Testis (tissue), 3 donors: ENCODE measurements around the gene SIRT7. TPM values are rescaled to one million over a fixed set of nuclear protein-coding genes. Genes with fewer than 3 reads are reported as not detected.

Experiments
- DNase-seq: peaks from one replicate; pipeline ENCODE4 v3.0.0-alpha.2; 2019
- H3K27ac ChIP-seq, 2 donors: fragments of 200-600 bp; sonication (generic); one replicate each; pipeline ENCODE4 v1.5.1; 2019
- H3K27me3 ChIP-seq: fragments of 200-600 bp; sonication (generic); one replicate; pipeline ENCODE4 v1.5.1; 2019
- H3K36me3 ChIP-seq: fragments of 200-600 bp; sonication (generic); one replicate; pipeline ENCODE4 v1.5.1; 2017; ENCODE audit warnings: low read depth; ENCODE audit errors: missing control alignments
- H3K4me1 ChIP-seq: fragments of 200-600 bp; sonication (generic); one replicate; pipeline ENCODE4 v1.5.1; 2019
- H3K4me3 ChIP-seq, 2 donors: fragments of 200-600 bp; sonication (generic); one replicate each; pipeline ENCODE4 v1.5.1; 2017 to 2019
- H3K9me3 ChIP-seq: fragments of 200-600 bp; sonication (generic); one replicate; pipeline ENCODE4 v1.5.1; 2017
- CTCF ChIP-seq, 3 experiments: fragments of 450-650 bp in 2 of 3; fragments of 200-600 bp in 1 of 3; sonication (generic) in 1 of 3; IDR thresholded peaks; one replicate each; pipeline ENCODE4 v1.5.1; 2016 to 2019; ENCODE audit warnings: antibody characterized with exemption in 3 of 3, mild to moderate bottlenecking in 2 of 3, moderate library complexity in 1 of 3
- POLR2A ChIP-seq: fragments of 450-650 bp; IDR thresholded peaks from one replicate; pipeline ENCODE4 v1.6.1; 2017; ENCODE audit warnings: antibody characterized with exemption, mild to moderate bottlenecking, moderate library complexity
- WGBS, 2 donors: methylation state at CpG; one replicate each; pipeline ENCODE4 v1.1.5; 2018; 5-methylcytosine and 5-hydroxymethylcytosine counted together
- intact Hi-C: fragments of 100-400 bp; cut with DNase I; formaldehyde crosslinking; loops from one replicate; pipeline ENCODE4 v1.15.1; 2023; ENCODE audit warnings: low total_unique reads
- polyA plus RNA-seq: library from polyadenylated mRNA; stranded (reverse); fragments of 350-450 nt; fragmentation: Illumina TruSeq; extraction: RNeasy Lipid Tissue Mini Kit (QIAGEN cat#74804); gene quantifications from one replicate; pipeline ENCODE4 v1.2.3, GENCODE V29; 2014; ENCODE audit warnings: low read depth, low replicate concordance; ENCODE audit not compliant: insufficient read depth
- total RNA-seq, 2 donors: library from RNA; depleted of rRNA; stranded (reverse); fragments of >200 nt; gene quantifications; one replicate each; pipeline ENCODE4 v1.2.3, GENCODE V29; 2016

The SIRT7 gene
- total and polyA plus RNA-seq, 3 donors from 2014 or later: 34.1 to 59.3 (median 48.4) TPM

DNA sequence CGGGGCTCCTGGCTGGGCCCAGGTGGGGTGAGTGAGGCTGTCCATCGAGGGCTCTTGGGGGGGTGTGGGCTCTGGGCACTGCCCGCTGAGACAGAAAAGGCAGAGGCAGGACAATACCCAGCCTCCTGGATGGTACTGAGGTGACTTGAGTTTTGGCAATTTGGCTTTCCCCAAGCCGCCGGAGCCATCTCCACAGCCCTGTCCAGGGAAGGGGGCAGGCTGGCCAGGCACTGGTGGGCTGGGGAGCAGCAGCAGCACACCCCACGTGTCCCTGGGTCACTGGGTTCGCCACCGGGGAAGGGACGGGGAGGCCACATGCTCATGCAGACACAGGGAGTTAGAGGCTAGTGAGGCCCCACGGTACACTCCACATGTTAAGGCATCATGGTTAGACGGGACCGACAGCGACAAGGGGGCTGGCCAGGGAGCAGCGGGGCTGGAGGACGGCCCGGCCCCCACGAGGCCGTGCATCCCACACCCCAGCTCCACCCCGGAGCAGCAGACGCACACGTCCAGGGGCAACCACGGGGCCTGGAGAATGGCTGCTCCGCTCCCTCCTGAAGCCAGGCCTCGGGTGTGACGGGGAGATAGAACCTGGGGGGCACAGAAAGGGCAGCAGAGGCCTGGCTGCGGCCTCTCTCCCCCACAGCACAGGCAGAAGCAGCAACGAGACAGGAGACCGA is 49.8 kb downstream of the SIRT7 start:
- no peak overlapping the region for H3K4me3 ChIP-seq
- H3K27me3 ChIP-seq: no peaks in the 10 kb centered on the region
- TF ChIP-seq CTCF (IDR thresholded peaks at IDR 0.05) (no peak), POLR2A (no peak)
- H3K4me1 ChIP-seq: peaks cover 51% of the 10 kb centered on the region
- WGBS, 2 donors: 54 to 66% methylated on average over 13 to 28 of the region's 28 CpGs
- H3K36me3 ChIP-seq: no peaks in the 10 kb centered on the region
- no peaks in the 10 kb centered on the region for H3K9me3 ChIP-seq
- DNase-seq: no peak
- intact Hi-C loops: no loop called here
- peak overlapping the region; percentile 31 to 54 for H3K27ac ChIP-seq

DNA sequence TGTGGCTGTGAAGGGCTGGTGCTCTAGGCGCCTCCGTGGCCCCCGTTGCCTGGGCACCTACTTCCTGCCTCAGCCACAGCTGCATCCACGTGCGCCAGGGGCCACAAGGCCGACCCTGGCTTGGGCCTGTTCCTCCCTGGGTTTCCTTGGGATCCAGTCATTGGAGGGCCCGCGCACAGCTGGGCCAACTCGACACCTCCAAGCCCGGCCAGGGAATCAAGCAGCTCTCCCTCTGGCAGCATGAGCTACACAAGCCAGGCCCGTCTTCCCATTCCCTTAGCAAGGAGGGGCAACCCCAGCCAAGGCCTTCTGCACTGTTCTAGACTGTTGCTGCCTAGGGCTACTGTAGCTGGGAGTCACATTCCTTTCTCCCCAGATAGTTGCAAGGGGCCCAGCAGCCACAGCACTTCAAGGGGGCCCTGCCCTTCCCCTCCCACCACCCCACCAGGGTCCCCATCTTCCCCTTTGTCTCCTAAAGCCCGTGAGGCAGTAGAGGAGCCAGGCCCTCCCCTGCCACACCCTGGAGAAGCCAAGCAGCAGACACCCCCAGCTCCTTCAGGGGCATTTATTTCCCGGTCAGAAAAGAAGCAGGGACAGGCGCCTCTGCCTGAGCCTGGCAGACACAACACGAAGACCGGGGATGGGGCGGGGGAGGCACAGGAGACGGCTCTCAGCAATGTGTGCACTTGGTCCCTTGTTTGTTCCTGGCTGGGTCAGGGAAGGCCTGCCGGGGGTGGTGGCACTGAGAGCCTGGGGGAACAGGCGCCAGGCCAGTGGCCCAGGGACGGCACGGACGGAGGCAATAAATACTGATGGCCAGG is 50.6 kb downstream of the SIRT7 start:
- 47 to 67% methylated on average over 12 to 23 of the region's 23 CpGs for WGBS, 2 donors
- Histone ChIP-seq H3K27ac (peak overlapping the region in 1 of 2 donors; percentile 54), H3K27me3 (no peaks in the 10 kb centered on the region), H3K9me3 (no peaks in the 10 kb centered on the region), H3K4me3 (no peak overlapping the region), H3K4me1 (peaks cover 51% of the 10 kb centered on the region), H3K36me3 (no peaks in the 10 kb centered on the region)
- peak; percentile 58 for DNase-seq
- intact Hi-C loops: no loop called here
- TF ChIP-seq CTCF (IDR thresholded peaks at IDR 0.05) (no peak), POLR2A (no peak)

GRCh38 chr17:81866440-81867169 is 51.4 kb downstream of the SIRT7 start:
- no peaks in the 10 kb centered on the region for H3K27me3 ChIP-seq
- H3K9me3 ChIP-seq: no peaks in the 10 kb centered on the region
- TF ChIP-seq CTCF (IDR thresholded peaks at IDR 0.05) (no peak), POLR2A (no peak)
- intact Hi-C loops: no loop called here
- peaks cover 55% of the 10 kb centered on the region for H3K4me1 ChIP-seq
- no peak overlapping the region for H3K4me3 ChIP-seq
- WGBS, 2 donors: 59 to 77% methylated on average over 6 to 18 of the region's 18 CpGs
- DNase-seq: no peak
- H3K27ac ChIP-seq: peak overlapping the region in 1 of 2 donors; percentile 54
- H3K36me3 ChIP-seq: no peaks in the 10 kb centered on the region

GRCh38 chr17:81865733-81866439 is 52.1 kb downstream of the SIRT7 start:
- intact Hi-C loops: no loop called here
- no peaks in the 10 kb centered on the region for H3K36me3 ChIP-seq
- no peak overlapping the region for H3K4me3 ChIP-seq
- H3K27ac ChIP-seq: no peak overlapping the region
- H3K9me3 ChIP-seq: no peaks in the 10 kb centered on the region
- 37 to 64% methylated on average over 2 to 17 of the region's 18 CpGs for WGBS, 2 donors
- no peak for TF ChIP-seq POLR2A
- no peak for TF ChIP-seq CTCF (IDR thresholded peaks at IDR 0.05)
- DNase-seq: peak; percentile 57
- H3K4me1 ChIP-seq: peaks cover 58% of the 10 kb centered on the region
- no peaks in the 10 kb centered on the region for H3K27me3 ChIP-seq
